22Rv1 (cell line): ENCODE data around the gene MPV17L.
"Not testable (repeated sequence)": the region's sequence is repeated elsewhere in the genome, so short reads cannot be mapped to it uniquely, and the experiment has no call there.

ENCODE experiments used
- ZFX ChIP-seq: fragments of 450-650 bp; IDR thresholded peaks from 2 replicates; pipeline ENCODE4 v1.6.1; 2017; ENCODE audit warnings: antibody characterized with exemption, borderline replicate concordance
- TF ChIP-seq, protein P1 (sequence below): fragments of 450-650 bp; IDR thresholded peaks from 2 replicates; pipeline ENCODE4 v1.5.1; 2017; ENCODE audit warnings: mild to moderate bottlenecking

DNA sequence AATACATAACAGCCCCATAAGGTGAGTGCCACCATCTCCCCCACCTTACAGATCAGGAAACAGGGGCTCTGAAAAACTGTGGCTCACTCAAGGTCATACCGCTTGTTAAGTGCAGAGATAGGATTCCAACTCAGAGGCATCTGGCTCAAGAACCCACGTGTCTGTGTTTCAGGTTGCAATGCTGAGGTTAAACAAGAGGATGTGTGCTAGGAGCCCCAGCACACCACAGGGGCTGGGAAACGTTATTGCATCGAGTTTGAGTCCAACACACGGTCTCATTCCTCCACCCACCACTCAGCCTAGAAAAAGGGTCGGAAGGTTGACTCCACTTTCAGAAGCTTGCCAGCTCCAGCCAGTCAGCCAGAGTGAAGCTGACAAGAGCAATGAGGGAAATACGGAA, 46.8 kb upstream of the MPV17L start:
- TF ChIP-seq, protein P1, sequence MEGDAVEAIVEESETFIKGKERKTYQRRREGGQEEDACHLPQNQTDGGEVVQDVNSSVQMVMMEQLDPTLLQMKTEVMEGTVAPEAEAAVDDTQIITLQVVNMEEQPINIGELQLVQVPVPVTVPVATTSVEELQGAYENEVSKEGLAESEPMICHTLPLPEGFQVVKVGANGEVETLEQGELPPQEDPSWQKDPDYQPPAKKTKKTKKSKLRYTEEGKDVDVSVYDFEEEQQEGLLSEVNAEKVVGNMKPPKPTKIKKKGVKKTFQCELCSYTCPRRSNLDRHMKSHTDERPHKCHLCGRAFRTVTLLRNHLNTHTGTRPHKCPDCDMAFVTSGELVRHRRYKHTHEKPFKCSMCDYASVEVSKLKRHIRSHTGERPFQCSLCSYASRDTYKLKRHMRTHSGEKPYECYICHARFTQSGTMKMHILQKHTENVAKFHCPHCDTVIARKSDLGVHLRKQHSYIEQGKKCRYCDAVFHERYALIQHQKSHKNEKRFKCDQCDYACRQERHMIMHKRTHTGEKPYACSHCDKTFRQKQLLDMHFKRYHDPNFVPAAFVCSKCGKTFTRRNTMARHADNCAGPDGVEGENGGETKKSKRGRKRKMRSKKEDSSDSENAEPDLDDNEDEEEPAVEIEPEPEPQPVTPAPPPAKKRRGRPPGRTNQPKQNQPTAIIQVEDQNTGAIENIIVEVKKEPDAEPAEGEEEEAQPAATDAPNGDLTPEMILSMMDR = not testable (repeated sequence)
- TF ChIP-seq ZFX = not testable (repeated sequence)
